B cell (primary cell): Measurements from ENCODE around the gene ACOT6. TPM values are rescaled to one million over a fixed set of nuclear protein-coding genes. Genes with fewer than 3 reads are reported as not detected.

ENCODE experiments used
- ATAC-seq: fragments of 200-7000 bp; cut with Tn5 transposase; one replicate; pipeline ENCODE4 v1.10.0; 2021; ENCODE audit warnings: low read depth, mild to moderate bottlenecking, moderate number of reproducible peaks, moderate library complexity
- CTCF ChIA-PET: fragments of 350-600 bp; sonication (Branson Sonifier 250); formaldehyde crosslinking; loops from one replicate; lab custom pipeline; 2021; ENCODE audit warnings: antibody characterized with exemption, inconsistent platforms; lab: Charles Lee
- POLR2A ChIA-PET: fragments of 350-600 bp; sonication (Branson Sonifier 250); formaldehyde crosslinking; loops from one replicate; lab custom pipeline; 2021; ENCODE audit warnings: antibody characterized with exemption; lab: Charles Lee
- DNase-seq: peaks from one replicate; pipeline ENCODE4 v3.0.0; 2013
- H2AFZ ChIP-seq: 2 replicates; pipeline ENCODE4 v1.6.1; 2012; ENCODE audit warnings: mild to moderate bottlenecking, low read depth, low read length; ENCODE audit not compliant: insufficient read depth, poor library complexity, severe bottlenecking
- H3K27ac ChIP-seq, 2 donors: 1 replicate in 1 of 2; 2 replicates in 1 of 2; pipeline ENCODE4 v1.5.1; 2012 to 2013; ENCODE audit warnings: low read length in 2 of 2, mild to moderate bottlenecking in 2 of 2, moderate library complexity in 1 of 2
- H3K27me3 ChIP-seq, 4 experiments: fragments of 200-600 bp in 1 of 4; sonication (generic) in 1 of 4; replicated peaks in 1 of 4; 1 replicate in 2 of 4; 2 replicates in 2 of 4; pipeline versions ENCODE4 v1.6.1 to v1.7.0; 2013 to 2016; ENCODE audit warnings: low read length in 3 of 4, mild to moderate bottlenecking in 2 of 4, mixed read lengths in 1 of 4, moderate library complexity in 1 of 4; ENCODE audit not compliant: insufficient read depth in 4 of 4, control insufficient read depth in 3 of 4; ENCODE audit errors: control extremely low read depth in 1 of 4
- H3K36me3 ChIP-seq, 2 experiments: replicated peaks in 1 of 2; 1 replicate in 1 of 2; 2 replicates in 1 of 2; pipeline versions ENCODE4 v1.6.1 to v1.7.1; 2013; ENCODE audit warnings: low read length in 1 of 2; ENCODE audit not compliant: insufficient read depth in 2 of 2, control insufficient read depth in 1 of 2; ENCODE audit errors: control extremely low read depth in 1 of 2, extremely low read depth in 1 of 2
- H3K4me1 ChIP-seq, 2 donors: fragments of 200-600 bp in 1 of 2; sonication (generic) in 1 of 2; 1 replicate in 1 of 2; 2 replicates in 1 of 2; pipeline versions ENCODE4 v1.5.1 to v1.6.1; 2013 to 2017; ENCODE audit warnings: low read length in 2 of 2; ENCODE audit not compliant: control insufficient read depth in 2 of 2, insufficient read depth in 2 of 2
- H3K4me2 ChIP-seq: replicated peaks from 2 replicates; pipeline ENCODE3; 2012; ENCODE audit warnings: mild to moderate bottlenecking, low read depth, low read length; ENCODE audit not compliant: poor library complexity, severe bottlenecking
- H3K4me3 ChIP-seq, 5 experiments: fragments of 200-600 bp in 1 of 5; sonication (generic) in 1 of 5; 1 replicate in 3 of 5; 2 replicates in 2 of 5; pipeline versions ENCODE4 v1.5.1 to v1.7.0; 2011 to 2016; ENCODE audit warnings: low read length in 4 of 5, mild to moderate bottlenecking in 4 of 5, low read depth in 2 of 5, control low read depth in 1 of 5, moderate library complexity in 1 of 5; ENCODE audit not compliant: insufficient read depth in 1 of 5; ENCODE audit errors: control extremely low read depth in 1 of 5, extremely low read depth in 1 of 5
- H3K79me2 ChIP-seq: fragments of 200-600 bp; sonication (generic); one replicate; pipeline ENCODE4 v1.6.0; 2016; ENCODE audit warnings: low read length; ENCODE audit not compliant: control insufficient read depth, insufficient read depth
- H3K9ac ChIP-seq: fragments of 200-600 bp; sonication (generic); 2 replicates; pipeline ENCODE4 v1.6.1; 2017; ENCODE audit warnings: mild to moderate bottlenecking, low read length, moderate library complexity
- H3K9me3 ChIP-seq, 3 donors: one replicate each; pipeline versions ENCODE4 v1.6.1 to v1.7.1; 2013; ENCODE audit warnings: low read length in 2 of 3; ENCODE audit not compliant: control insufficient read depth in 2 of 3, insufficient read depth in 1 of 3; ENCODE audit errors: control extremely low read depth in 1 of 3
- H4K20me1 ChIP-seq: 2 replicates; pipeline ENCODE4 v1.6.0; 2012; ENCODE audit warnings: mild to moderate bottlenecking, low read length; ENCODE audit not compliant: insufficient read depth, control insufficient read depth, poor library complexity, severe bottlenecking
- H3K27ac Mint-ChIP-seq: one replicate; pipeline ENCODE4 v1.8.0; 2021; ENCODE audit warnings: mixed read lengths
- H3K27me3 Mint-ChIP-seq: one replicate; pipeline ENCODE4 v1.8.0; 2021; ENCODE audit warnings: mixed read lengths
- H3K4me1 Mint-ChIP-seq: one replicate; pipeline ENCODE4 v1.8.0; 2021; ENCODE audit warnings: mixed read lengths
- H3K4me3 Mint-ChIP-seq: one replicate; pipeline ENCODE4 v1.8.0; 2021; ENCODE audit warnings: mixed read lengths
- H3K9me3 Mint-ChIP-seq: one replicate; pipeline ENCODE4 v1.8.0; 2022; ENCODE audit warnings: mixed read lengths; ENCODE audit not compliant: insufficient read depth
- CTCF ChIP-seq: fragments of 200-600 bp; IDR thresholded peaks from one replicate; pipeline ENCODE4 v1.8.0; 2022; ENCODE audit warnings: antibody characterized with exemption, mild to moderate bottlenecking
- EZH2 ChIP-seq: IDR thresholded peaks from 2 replicates; pipeline ENCODE4 v1.6.1; 2012; ENCODE audit warnings: borderline replicate concordance, low read depth, mild to moderate bottlenecking, moderate library complexity, low read length; ENCODE audit not compliant: insufficient read depth, poor library complexity, severe bottlenecking
- WGBS: methylation state at CpG from one replicate; pipeline ENCODE4 v1.1.5; 2013; ENCODE audit warnings: missing lambda C conversion rate; ENCODE audit not compliant: insufficient coverage; 5-methylcytosine and 5-hydroxymethylcytosine counted together
- intact Hi-C: fragments of 100-400 bp; cut with micrococcal nuclease; formaldehyde crosslinking; loops from one replicate; pipeline ENCODE4 v1.10.0; 2022
- polyA plus RNA-seq: library from polyadenylated mRNA; depleted of rRNA; stranded (reverse); fragments of >200 nt; gene quantifications from 2 replicates; pipeline ENCODE4 v1.2.3, GENCODE V29; 2012
- total RNA-seq, 2 donors: library from RNA; stranded (reverse); fragments of 120-200 nt in 1 of 2; gene quantifications; 1 replicate in 1 of 2; 2 replicates in 1 of 2; pipeline versions ENCODE4 v1.2.3 to v1.2.4, GENCODE V29; 2013 to 2022

Gene ACOT6
- total and polyA plus RNA-seq, 2 donors (not counting 1 experiment from before 2014, with no cell fraction given) = not detected

DNA sequence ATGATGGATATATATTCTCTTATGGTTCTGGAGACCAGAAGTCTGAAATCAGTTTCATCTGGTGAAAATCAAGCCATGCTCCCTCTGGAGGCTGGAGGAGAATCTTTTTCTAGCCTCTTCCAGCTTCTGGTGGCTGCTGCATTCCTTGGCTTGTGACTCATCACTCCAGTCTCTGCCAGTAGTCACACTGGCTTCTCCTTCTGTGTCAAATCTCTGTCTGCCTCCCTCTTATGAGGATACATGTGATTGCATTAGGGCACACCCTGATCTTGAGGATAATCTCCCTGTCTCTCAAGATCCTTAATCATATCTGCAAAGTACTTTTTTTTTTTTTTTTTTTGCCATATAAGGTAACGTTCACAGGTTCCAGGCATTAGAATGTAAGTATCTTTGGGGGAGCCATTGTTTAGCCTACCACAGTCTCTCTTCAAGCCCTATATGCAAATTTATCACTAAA lies 50.2 kb downstream of the ACOT6 start:
- TF ChIP-seq EZH2 (no peak), CTCF (no peak)
- no peak overlapping the region for H2AFZ ChIP-seq
- H3K4me2 ChIP-seq = no peak overlapping the region
- ChIA-PET POLR2A (no interaction called here), CTCF (interaction anchor here (0.7 kb wide), 1 partner anchor 50 kb away, joined by 3 read pairs; no protein-coding TSS in a partner anchor)
- no peaks in the 10 kb centered on the region for H3K36me3 ChIP-seq
- intact Hi-C loops = no loop called here
- H3K9me3 Mint-ChIP-seq = no peaks in the 10 kb centered on the region
- no peak for DNase-seq
- H3K9ac ChIP-seq = no peak overlapping the region
- no peaks in the 10 kb centered on the region for H4K20me1 ChIP-seq
- H3K4me1 ChIP-seq = no peaks in the 10 kb centered on the region
- no peaks in the 10 kb centered on the region for H3K27me3 Mint-ChIP-seq
- H3K27me3 ChIP-seq = no peaks in the 10 kb centered on the region
- no peaks in the 10 kb centered on the region for H3K4me1 Mint-ChIP-seq
- H3K4me3 ChIP-seq = no peak overlapping the region
- no peak overlapping the region for H3K27ac ChIP-seq
- WGBS = no CpG with 5 or more reads among the region's 1 CpG
- ATAC-seq = no peak
- H3K4me3 Mint-ChIP-seq = no peak overlapping the region
- H3K9me3 ChIP-seq = no peaks in the 10 kb centered on the region
- no peak overlapping the region for H3K27ac Mint-ChIP-seq
- no peaks in the 10 kb centered on the region for H3K79me2 ChIP-seq

GRCh38 chr14:73663548-73664212 lies 51.4 kb downstream of the ACOT6 start:
- Mint-ChIP-seq H3K27ac (no peak overlapping the region), H3K9me3 (no peaks in the 10 kb centered on the region), H3K4me1 (no peaks in the 10 kb centered on the region), H3K27me3 (no peaks in the 10 kb centered on the region), H3K4me3 (no peak overlapping the region)
- Histone ChIP-seq H3K4me3 (no peak overlapping the region), H3K9ac (no peak overlapping the region), H3K4me2 (no peak overlapping the region), H3K79me2 (no peaks in the 10 kb centered on the region), H4K20me1 (no peaks in the 10 kb centered on the region), H3K27me3 (no peaks in the 10 kb centered on the region), H2AFZ (no peak overlapping the region), H3K4me1 (no peaks in the 10 kb centered on the region), H3K9me3 (no peaks in the 10 kb centered on the region), H3K36me3 (no peaks in the 10 kb centered on the region), H3K27ac (no peak overlapping the region)
- no peak for TF ChIP-seq EZH2
- TF ChIP-seq CTCF = no peak
- CTCF ChIA-PET = interaction anchor here (0.7 kb wide), 1 partner anchor 222 kb away, joined by 4 read pairs; no protein-coding TSS in a partner anchor
- intact Hi-C loops = no loop called here
- DNase-seq (no peak), ATAC-seq (no peak)
- POLR2A ChIA-PET = no interaction called here
